Mucosa of gallbladder (tissue), 1 donor: ENCODE measurements around the gene JADE2. TPM values are rescaled to one million over a fixed set of nuclear protein-coding genes. Genes with fewer than 3 reads are reported as not detected.
A peak's percentile ranks its signal among the peaks of the same experiment; 100 is the strongest.
"Not testable (repeated sequence)": the region's sequence is repeated elsewhere in the genome, so short reads cannot be mapped to it uniquely, and the experiment has no call there.

Experiments
- DNase-seq: peaks from one replicate; pipeline ENCODE4 v3.0.0-alpha.2; 2020; ENCODE audit warnings: low spot score
- total RNA-seq: library from RNA; stranded (reverse); gene quantifications from one replicate; pipeline ENCODE4 v1.2.1, GENCODE V29; 2021
- donor health status: DM: no; HTN: no; CAD: no.

Gene JADE2
- total RNA-seq, 1 donor from 2014 or later: 83.1 TPM

GRCh38 chr5:134507452-134507851 is 18.0 kb upstream of the JADE2 start:
- DNase-seq: no peak

DNA sequence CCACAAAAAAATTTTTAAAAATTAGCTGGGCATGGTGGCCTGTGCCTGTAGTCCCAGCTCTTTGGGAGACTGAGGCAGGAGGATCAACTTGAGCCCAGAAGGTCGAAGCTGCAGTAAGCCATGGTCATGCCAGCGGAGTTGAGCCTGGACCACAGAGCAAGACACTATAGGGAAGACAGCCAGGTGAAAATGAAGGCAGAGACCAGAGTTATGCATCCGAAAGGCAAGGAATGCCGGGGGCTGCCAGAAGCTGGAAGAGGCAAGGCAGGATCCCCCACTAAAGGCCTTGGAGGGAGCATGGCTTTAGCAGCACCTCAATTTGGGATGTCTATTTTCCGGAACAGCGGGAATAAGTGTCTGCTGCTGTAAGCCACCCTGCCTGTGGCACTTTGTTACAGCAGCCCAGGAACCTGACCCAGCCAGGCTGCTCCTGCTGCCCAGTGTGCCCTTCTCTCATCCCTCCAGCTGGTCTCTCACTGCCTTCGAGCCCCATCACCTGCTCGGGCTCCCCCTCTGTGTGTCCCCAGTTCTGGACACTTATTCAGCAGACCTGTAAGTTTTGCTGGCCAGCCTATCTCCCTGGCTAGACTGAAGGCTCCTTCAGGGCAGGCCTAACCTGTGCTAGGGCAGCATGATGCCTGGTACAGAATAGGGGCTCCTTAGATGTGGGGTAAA is 16.8 kb upstream of the JADE2 start:
- no peak for DNase-seq

DNA sequence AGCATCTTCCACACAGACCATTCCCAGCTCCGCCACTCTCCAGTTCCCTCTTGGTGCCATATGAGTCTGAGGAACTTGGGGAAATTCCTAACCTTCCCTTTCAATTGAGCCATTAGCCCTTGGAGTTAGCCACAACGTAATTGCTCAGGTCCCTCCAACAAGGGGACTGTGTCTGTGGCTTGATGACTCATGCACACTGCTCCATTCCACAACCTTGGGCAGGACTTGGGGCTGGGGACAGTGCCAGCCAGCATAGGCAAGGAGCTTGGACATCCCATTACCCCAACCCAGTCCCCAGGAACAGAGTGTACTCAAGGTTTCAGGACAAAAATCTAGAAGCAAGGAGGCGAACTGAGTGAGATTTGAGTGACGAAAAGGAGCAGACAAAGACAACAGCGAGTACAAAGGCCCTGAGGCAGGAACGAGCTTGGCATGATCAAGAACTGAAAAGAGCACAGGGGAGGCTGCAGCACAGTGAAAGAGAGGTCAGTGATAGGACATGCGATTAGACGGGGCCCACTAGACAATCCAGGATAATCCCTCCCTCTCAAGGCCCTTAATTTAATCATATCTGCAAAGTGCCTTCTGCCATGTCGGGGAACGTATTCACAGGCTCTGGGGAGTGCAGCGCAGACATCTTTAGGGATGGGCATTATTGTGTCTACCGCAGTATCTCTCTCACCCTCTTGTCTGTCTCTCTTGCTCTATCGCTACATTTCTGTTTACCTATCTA is 16.0 kb upstream of the JADE2 start:
- DNase-seq: no peak

GRCh38 chr5:134510970-134511795 is 14.3 kb upstream of the JADE2 start:
- peak; percentile 37 for DNase-seq

GRCh38 chr5:134511796-134512660 is 13.4 kb upstream of the JADE2 start:
- peak; percentile 71 for DNase-seq

DNA sequence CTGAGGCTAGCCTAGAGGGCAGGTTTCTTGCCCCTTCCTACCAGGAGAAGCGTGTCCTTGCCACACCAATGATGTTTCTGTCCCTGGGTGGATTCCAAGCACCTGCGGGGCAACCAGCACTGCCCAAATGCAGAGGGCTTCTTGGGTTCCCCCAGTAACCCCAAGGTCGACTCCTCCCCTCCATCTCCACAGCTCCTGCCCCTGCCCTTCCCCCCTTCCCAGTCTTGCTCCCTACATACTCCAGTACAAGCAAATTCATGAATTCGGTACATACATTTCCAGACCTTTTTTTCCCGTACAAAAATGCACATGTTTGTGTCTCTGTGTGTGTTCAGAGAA is 12.8 kb upstream of the JADE2 start:
- DNase-seq: no peak

DNA sequence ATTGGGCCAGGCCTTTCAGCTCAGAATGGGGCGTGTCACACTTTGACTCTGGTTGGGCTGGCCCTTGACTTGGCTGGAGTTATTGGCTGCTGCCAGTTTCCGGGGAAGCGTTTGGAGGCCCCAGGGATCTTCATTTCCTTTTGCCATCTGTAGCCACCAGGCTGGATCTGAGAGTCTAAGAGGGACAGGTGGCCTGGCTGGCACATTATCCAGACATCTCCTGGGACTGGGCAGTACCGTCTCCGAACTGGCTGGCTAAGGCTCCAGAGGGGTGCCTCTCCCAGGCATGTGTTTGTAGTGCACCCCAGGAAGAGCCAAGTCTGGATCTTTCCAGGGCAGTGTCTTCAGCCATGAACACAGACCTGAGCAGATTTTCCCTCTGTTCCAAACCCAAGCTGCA is 9.7 kb upstream of the JADE2 start:
- DNase-seq: no peak

DNA sequence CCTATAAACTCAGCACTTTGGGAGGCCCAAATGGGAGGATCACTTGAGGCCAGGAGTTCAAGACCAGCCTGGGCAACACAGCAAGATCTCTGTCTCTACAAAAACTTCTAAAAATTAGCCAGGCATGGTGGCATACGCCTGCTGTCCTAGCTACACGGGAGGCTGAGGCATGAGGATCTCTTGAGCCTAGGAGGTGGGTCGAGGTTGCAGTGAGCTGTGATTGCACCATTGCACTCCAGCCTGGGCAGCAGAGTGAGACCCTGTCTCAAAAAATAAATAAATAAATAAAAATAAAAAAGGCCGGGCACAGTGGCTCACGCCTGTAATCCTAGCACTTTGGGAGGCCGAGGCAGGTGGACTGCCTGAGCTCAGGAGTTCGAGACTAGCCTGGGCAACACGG is 8.5 kb upstream of the JADE2 start:
- not testable (repeated sequence) for DNase-seq

- no peak for DNase-seq
Observed at GRCh38 chr5:134517553-134517952, 7.9 kb upstream of the JADE2 start.

- DNase-seq: no peak
Observed at GRCh38 chr5:134519989-134520388, 5.5 kb upstream of the JADE2 start.

DNA sequence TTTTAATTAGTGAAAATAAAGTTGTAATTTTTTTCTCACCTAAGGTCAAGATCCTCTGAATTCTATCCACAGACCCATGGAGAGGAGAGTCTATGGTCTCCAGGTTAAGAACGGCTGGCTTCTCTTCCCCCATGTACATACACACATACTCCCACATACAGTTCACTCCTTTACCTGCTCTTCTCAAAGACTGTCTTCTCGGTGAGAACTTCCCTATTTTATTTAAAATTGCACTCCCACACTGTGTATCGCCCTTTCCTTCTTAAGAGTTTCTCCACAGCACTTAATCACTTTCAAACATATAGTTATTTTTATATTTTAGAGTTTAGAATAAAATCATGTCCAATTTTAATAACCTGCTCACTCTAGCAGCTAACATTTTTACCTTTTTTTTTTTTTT is 3.6 kb upstream of the JADE2 start:
- DNase-seq: no peak

DNA sequence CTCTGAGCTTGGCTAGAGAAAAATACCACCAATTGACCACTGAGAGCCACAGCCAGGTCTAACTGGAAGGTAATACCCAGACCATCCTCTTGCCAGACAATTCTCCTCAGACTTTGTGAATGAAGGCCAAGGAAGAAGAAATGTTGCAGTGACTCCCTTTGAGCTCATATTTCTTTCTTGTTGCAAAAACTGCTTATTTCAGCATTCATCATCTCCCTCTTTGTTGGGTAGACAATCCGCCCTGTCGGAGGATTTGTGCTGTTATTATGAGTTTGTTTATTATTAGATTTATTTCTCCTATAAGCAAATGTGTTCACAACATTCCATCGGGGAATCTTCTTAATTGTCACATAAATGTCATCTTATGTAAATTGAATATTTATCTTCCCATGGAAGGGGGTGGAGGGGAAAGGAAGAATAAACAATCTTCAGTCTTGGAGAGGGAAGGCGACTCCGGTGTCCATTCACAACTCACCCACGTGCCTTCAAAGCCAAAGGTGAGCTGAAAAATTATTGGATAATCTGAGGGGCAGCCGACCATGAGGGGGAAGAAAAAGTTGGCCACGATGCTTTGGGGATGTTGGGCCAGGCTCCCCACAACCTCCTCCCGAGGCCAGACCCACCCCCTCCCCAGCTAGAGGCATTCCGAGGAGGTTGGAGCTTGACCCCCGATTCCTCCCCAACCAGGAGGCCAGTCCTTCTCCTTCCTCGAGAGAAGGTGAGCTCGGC is 1.8 kb upstream of the JADE2 start:
- no peak for DNase-seq

- peak; percentile 85 for DNase-seq
Observed at GRCh38 chr5:134524272-134524825, 1.1 kb upstream of the JADE2 start.

- DNase-seq: peak; percentile 77
Observed at GRCh38 chr5:134525683-134526482, 413 bp downstream of the JADE2 start.

- DNase-seq: peak; percentile 77
Observed at GRCh38 chr5:134526483-134527155, 1.1 kb downstream of the JADE2 start.

DNA sequence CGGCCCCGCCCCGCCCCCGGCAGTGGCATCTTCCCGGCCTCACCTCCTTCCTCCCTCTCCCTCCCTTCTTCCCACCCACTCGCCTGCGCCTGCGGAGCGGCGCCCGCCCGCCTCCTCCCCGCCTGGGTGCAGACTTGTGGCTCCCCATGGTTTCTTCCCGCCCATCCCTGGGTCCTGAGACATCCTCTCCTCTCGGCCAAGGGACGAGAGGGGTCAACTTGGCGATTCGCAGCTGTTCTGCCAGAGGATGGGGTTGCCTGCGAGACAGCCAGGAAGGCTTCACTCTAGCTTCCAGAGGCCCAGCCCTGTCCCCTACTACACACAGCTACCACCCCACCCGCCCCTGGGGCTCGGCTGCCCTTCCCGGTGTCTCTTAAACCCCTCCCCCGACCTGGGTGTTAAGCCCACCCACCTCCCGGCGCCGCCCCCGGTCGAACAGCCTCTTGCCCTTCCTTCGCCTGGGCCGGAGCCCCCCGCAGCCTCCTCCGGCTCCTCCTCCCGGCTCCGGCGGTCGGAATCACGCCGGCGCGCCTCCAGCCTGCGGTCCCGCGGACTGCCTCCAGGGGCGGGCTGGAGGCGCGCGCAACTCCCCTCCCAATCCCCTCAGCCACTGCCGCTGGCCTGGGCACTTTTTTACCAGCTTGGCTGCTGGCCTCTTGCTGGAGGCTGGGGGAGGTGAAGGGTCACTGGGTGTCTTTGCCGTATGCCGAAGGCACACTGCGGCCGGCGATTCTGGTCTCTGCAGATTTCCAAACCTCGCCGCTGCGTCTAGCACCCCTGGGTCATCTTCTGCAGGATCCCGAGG is 1.9 kb downstream of the JADE2 start:
- peak; percentile 81 for DNase-seq

DNA sequence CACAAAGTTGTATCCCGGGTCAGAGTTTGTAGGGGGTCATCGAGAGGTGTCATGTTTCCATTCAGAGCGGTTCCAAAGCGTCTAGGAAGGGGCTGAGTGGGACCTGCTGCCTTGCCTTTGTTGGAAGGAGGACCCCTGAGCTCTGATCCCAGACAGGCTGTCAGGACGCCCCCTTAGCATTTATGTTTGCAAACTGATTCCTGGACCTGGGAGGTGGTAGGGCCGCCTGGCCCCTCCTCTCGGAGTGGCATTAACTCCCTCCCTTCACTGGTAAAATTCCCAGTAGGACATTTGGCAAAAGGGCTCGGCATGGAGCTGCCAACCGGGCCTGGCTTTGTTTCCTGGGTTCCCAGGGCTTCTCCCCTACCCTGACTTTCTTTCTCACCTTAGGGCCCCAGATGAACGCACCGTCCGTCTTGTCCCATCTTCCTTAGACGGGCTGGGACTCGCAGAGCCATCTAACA is 2.5 kb downstream of the JADE2 start:
- DNase-seq: no peak

DNA sequence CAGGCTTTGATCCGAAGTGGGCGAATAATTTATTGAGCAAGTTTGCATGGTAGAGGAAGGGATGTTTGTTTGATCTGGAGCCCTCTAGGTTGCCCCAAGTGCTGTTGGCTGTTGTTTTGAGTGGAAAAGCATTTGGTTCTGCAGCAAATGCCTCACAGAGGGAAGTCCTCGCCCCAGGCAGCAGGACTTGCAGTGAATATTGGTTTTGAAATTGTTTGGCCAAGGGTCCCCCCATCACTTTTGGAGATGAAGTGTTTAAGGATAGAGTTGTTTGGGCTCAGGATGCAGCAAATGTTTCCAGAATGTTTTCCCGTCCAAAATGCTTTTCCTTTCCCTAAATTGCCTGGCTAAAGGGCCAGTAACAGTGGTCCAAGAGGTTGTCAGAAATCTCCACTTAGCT is 3.1 kb downstream of the JADE2 start:
- DNase-seq: no peak
